GM15510 (cell line): ENCODE results near the gene ARHGEF16.

ENCODE experiments used
- POLR2A ChIP-seq: IDR thresholded peaks from 3 replicates; pipeline ENCODE4 v1.6.1; 2011; ENCODE audit warnings: borderline replicate concordance; ENCODE audit not compliant: insufficient read length; ENCODE audit errors: extremely low read depth

Gene ARHGEF16

GRCh38 chr1:3441880-3442279 is 12.6 kb upstream of the ARHGEF16 start:
- no peak for TF ChIP-seq POLR2A

GRCh38 chr1:3442331-3442730 is 12.1 kb upstream of the ARHGEF16 start:
- no peak for TF ChIP-seq POLR2A

GRCh38 chr1:3442901-3443300 is 11.6 kb upstream of the ARHGEF16 start:
- no peak for TF ChIP-seq POLR2A

GRCh38 chr1:3443807-3444206 is 10.7 kb upstream of the ARHGEF16 start:
- TF ChIP-seq POLR2A, result no peak

- no peak for TF ChIP-seq POLR2A
Observed at GRCh38 chr1:3444298-3444697, 10.2 kb upstream of the ARHGEF16 start.

- no peak for TF ChIP-seq POLR2A
Observed at GRCh38 chr1:3444736-3445135, 9.7 kb upstream of the ARHGEF16 start.

- no peak for TF ChIP-seq POLR2A
Observed at GRCh38 chr1:3450202-3450863, 4.1 kb upstream of the ARHGEF16 start.

- no peak for TF ChIP-seq POLR2A
Observed at GRCh38 chr1:3450983-3451382, 3.5 kb upstream of the ARHGEF16 start.

- no peak for TF ChIP-seq POLR2A
Observed at GRCh38 chr1:3451994-3452865, 2.2 kb upstream of the ARHGEF16 start.

GRCh38 chr1:3452866-3453175 is 1.6 kb upstream of the ARHGEF16 start:
- no peak for TF ChIP-seq POLR2A

GRCh38 chr1:3453203-3453761 is 1.2 kb upstream of the ARHGEF16 start:
- TF ChIP-seq POLR2A, result no peak

GRCh38 chr1:3454811-3455618 is 550 bp downstream of the ARHGEF16 start:
- no peak for TF ChIP-seq POLR2A

GRCh38 chr1:3455670-3456448 is 1.4 kb downstream of the ARHGEF16 start:
- no peak for TF ChIP-seq POLR2A

GRCh38 chr1:3456449-3456963 is 2.0 kb downstream of the ARHGEF16 start:
- no peak for TF ChIP-seq POLR2A

- no peak for TF ChIP-seq POLR2A
Observed at GRCh38 chr1:3456964-3457909, 2.8 kb downstream of the ARHGEF16 start.
